OCI-LY1 (cell line): ENCODE measurements around the gene PTAR1.

Experiments used
- H2AFZ ChIP-seq: fragments of 200-600 bp; sonication (generic), shearing (Covaris generic); 2 replicates; pipeline ENCODE4 v1.6.0; 2014; ENCODE audit warnings: antibody characterized with exemption, mild to moderate bottlenecking, low read length
- H3F3A ChIP-seq: fragments of 200-600 bp; sonication (generic), shearing (Covaris generic); 2 replicates; pipeline ENCODE4 v1.6.0; 2014; ENCODE audit warnings: mild to moderate bottlenecking, antibody characterized with exemption, low read length, moderate library complexity; ENCODE audit not compliant: insufficient read depth
- H3K27ac ChIP-seq: fragments of 200-600 bp; sonication (generic); 2 replicates; pipeline ENCODE4 v1.5.1; 2014; ENCODE audit warnings: low read length, mixed run types, mild to moderate bottlenecking, low read depth; ENCODE audit not compliant: poor library complexity, severe bottlenecking
- H3K27me3 ChIP-seq: fragments of 200-600 bp; sonication (generic); 2 replicates; pipeline ENCODE4 v1.6.0; 2014; ENCODE audit warnings: antibody characterized with exemption, mild to moderate bottlenecking, low read length, moderate library complexity; ENCODE audit not compliant: insufficient read depth
- H3K36me3 ChIP-seq: fragments of 200-600 bp; sonication (generic); 2 replicates; pipeline ENCODE4 v1.6.1; 2014; ENCODE audit warnings: mild to moderate bottlenecking, antibody characterized with exemption, low read length, moderate library complexity, mixed read lengths; ENCODE audit not compliant: insufficient read depth
- H3K4me1 ChIP-seq: fragments of 200-600 bp; sonication (generic); 2 replicates; pipeline ENCODE4 v1.5.1; 2014; ENCODE audit warnings: mild to moderate bottlenecking, low read length, moderate library complexity; ENCODE audit not compliant: insufficient read depth, severe bottlenecking
- H3K4me2 ChIP-seq: fragments of 200-600 bp; sonication (generic), shearing (Covaris generic); 2 replicates; pipeline ENCODE4 v1.6.1; 2014; ENCODE audit warnings: low read length
- H3K4me3 ChIP-seq: fragments of 200-600 bp; sonication (generic); 2 replicates; pipeline ENCODE4 v1.5.1; 2014; ENCODE audit warnings: low read length, low read depth, mild to moderate bottlenecking, mixed read lengths; ENCODE audit not compliant: poor library complexity, severe bottlenecking
- H3K79me2 ChIP-seq: fragments of 200-600 bp; shearing (Covaris generic); 2 replicates; pipeline ENCODE4 v1.6.1; 2016; ENCODE audit warnings: mixed run types, low read length, mixed read lengths; ENCODE audit not compliant: insufficient read depth
- H3K9ac ChIP-seq: fragments of 200-600 bp; sonication (generic), shearing (Covaris generic); 2 replicates; pipeline ENCODE4 v1.6.1; 2014; ENCODE audit warnings: mild to moderate bottlenecking, low read length, mixed read lengths
- H3K9me2 ChIP-seq: fragments of 200-600 bp; sonication (generic), shearing (Covaris generic); 2 replicates; pipeline ENCODE4 v1.6.1; 2014; ENCODE audit warnings: low read depth, mild to moderate bottlenecking, low read length, mixed read lengths
- H3K9me3 ChIP-seq: fragments of 200-600 bp; shearing (Covaris generic); 2 replicates; pipeline ENCODE4 v1.6.1; 2014; ENCODE audit warnings: low read length, mixed read lengths
- H4K20me1 ChIP-seq: fragments of 200-600 bp; sonication (generic), shearing (Covaris generic); 2 replicates; pipeline ENCODE4 v1.6.0; 2016; ENCODE audit warnings: mild to moderate bottlenecking, low read length; ENCODE audit not compliant: insufficient read depth
- EZH2 ChIP-seq: fragments of 200-600 bp; sonication (generic), shearing (Covaris generic); IDR thresholded peaks from 2 replicates; pipeline ENCODE4 v1.8.0; 2017; ENCODE audit warnings: borderline replicate concordance, mixed run types, mild to moderate bottlenecking, antibody characterized with exemption, low read length, moderate library complexity, mixed read lengths
- TF ChIP-seq, protein P1 (sequence below): fragments of 200-600 bp; sonication (generic), shearing (Covaris generic); IDR thresholded peaks from 2 replicates; pipeline ENCODE4 v1.5.1; 2017; ENCODE audit warnings: mild to moderate bottlenecking, antibody characterized with exemption, low read length, moderate library complexity, mixed read lengths

The PTAR1 gene

DNA sequence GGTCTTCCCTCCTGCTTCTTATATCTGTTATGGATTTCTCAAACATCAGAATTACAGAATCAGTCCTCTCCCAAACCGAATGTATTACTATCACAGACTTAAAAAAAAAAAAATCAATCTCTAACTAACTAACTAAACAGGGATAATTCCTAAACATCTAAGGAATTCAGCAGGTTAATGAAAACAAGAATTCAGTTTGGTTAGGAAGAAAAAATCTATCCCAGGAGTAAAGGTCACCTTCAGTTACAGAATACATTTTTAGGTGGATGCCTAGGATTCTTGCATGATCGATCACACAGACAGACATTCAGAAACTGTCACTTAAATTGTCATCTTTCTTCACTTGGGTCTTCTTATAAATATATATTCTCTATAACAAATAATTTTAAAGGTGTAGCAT, 11.5 kb downstream of the PTAR1 start:
- Histone ChIP-seq H3F3A (no peaks in the 10 kb centered on the region), H4K20me1 (no peaks in the 10 kb centered on the region), H3K27ac (no peak overlapping the region), H3K9ac (no peak overlapping the region), H2AFZ (no peak overlapping the region), H3K9me3 (no peaks in the 10 kb centered on the region), H3K9me2 (no peaks in the 10 kb centered on the region), H3K4me1 (no peaks in the 10 kb centered on the region), H3K4me2 (no peak overlapping the region), H3K4me3 (no peak overlapping the region), H3K79me2 (peaks cover 51% of the 10 kb centered on the region), H3K27me3 (no peaks in the 10 kb centered on the region), H3K36me3 (peaks cover 53% of the 10 kb centered on the region; the same call in 1 of the 2 replicates)
- no peak for TF ChIP-seq EZH2
- TF ChIP-seq, protein P1, sequence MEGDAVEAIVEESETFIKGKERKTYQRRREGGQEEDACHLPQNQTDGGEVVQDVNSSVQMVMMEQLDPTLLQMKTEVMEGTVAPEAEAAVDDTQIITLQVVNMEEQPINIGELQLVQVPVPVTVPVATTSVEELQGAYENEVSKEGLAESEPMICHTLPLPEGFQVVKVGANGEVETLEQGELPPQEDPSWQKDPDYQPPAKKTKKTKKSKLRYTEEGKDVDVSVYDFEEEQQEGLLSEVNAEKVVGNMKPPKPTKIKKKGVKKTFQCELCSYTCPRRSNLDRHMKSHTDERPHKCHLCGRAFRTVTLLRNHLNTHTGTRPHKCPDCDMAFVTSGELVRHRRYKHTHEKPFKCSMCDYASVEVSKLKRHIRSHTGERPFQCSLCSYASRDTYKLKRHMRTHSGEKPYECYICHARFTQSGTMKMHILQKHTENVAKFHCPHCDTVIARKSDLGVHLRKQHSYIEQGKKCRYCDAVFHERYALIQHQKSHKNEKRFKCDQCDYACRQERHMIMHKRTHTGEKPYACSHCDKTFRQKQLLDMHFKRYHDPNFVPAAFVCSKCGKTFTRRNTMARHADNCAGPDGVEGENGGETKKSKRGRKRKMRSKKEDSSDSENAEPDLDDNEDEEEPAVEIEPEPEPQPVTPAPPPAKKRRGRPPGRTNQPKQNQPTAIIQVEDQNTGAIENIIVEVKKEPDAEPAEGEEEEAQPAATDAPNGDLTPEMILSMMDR, result no peak

DNA sequence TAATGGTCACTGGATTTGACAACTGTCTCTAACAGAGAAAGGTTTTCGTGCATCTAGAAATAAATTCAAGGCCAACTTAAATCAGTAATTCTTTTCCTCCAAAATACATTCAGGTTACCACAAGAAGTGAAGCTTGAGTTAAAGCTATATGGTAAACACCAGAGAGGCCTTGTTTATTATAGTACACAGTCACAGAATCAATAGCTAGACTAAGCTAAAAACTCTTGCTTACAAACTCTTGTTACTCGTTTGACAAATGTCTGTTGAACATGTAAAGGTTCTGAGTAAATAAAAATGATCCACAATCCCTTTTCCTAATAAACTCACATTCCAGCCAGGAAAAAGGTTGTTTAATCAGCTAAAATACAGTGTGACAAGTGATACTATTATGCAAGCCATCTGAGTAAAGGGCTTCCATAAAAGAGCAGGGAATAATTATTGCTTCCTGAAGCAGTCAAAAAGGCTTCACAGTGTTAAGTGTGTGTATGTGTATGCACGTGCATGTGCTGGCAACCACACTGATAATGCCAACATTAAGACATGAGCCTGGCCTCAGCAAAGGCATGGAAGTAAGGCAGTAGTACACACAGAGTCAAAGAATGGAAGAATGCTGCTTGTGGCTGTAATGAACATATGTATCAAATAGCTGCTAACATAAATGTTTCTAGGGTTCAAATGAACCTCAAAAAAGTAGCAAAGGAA, 12.8 kb downstream of the PTAR1 start:
- Histone ChIP-seq H3K4me3 (no peak overlapping the region), H3K9ac (no peak overlapping the region), H4K20me1 (no peaks in the 10 kb centered on the region), H3K9me3 (no peaks in the 10 kb centered on the region), H3K27ac (no peak overlapping the region), H3K27me3 (no peaks in the 10 kb centered on the region), H3K4me2 (no peak overlapping the region), H3F3A (no peaks in the 10 kb centered on the region), H3K36me3 (peaks cover 53% of the 10 kb centered on the region; the same call in 1 of the 2 replicates), H2AFZ (no peak overlapping the region), H3K9me2 (no peaks in the 10 kb centered on the region), H3K4me1 (no peaks in the 10 kb centered on the region), H3K79me2 (peaks cover 51% of the 10 kb centered on the region)
- TF ChIP-seq EZH2, result no peak
- TF ChIP-seq, protein P1, result no peak

DNA sequence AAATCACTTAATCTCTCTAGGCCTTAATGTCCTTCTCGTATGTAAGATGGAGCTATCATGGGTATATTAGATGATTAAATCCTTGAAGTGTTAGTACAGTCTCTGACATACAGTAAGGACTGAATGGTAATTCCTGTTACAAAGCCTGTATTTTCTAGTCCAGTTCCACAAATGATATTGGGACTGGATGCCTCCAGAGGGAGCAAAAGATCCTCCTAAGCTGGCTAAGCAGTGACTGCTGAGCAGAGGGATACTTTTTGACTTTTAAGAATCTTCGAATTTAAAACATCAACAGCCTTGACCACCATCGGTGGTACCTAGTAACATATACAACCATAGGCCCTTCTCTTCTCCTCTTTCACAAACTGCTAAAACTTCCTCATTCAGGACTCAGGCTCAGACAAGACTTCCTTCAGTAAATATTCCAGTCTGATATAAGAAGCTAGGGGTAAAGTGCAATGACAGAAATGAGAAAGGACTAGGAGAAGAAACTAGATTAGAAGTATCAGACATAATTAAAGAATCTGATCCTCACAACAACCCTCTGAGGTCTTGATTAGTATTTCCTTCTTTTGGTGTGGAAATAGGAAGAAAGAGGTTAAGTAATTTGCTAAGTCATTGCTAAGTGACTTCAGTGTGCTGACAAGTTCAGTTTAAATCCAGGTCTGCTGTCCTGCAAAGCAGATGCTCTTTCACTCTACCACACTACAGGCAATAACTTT, 13.9 kb downstream of the PTAR1 start:
- no peak overlapping the region for H3K9ac ChIP-seq
- no peak overlapping the region for H3K27ac ChIP-seq
- no peaks in the 10 kb centered on the region for H3K9me3 ChIP-seq
- peaks cover 43% of the 10 kb centered on the region for H3K79me2 ChIP-seq
- no peaks in the 10 kb centered on the region for H3K27me3 ChIP-seq
- no peak for TF ChIP-seq EZH2
- TF ChIP-seq, protein P1, result no peak
- no peaks in the 10 kb centered on the region for H3F3A ChIP-seq
- no peaks in the 10 kb centered on the region for H3K9me2 ChIP-seq
- H3K4me2 ChIP-seq, result no peak overlapping the region
- no peak overlapping the region for H3K4me3 ChIP-seq
- H3K36me3 ChIP-seq, result peaks cover 60% of the 10 kb centered on the region; the same call in 1 of the 2 replicates
- H2AFZ ChIP-seq, result no peak overlapping the region
- no peaks in the 10 kb centered on the region for H4K20me1 ChIP-seq
- no peaks in the 10 kb centered on the region for H3K4me1 ChIP-seq
